GM21529 (cell line): ENCODE measurements around the gene DDX42.
"Not testable (repeated sequence)": the region's sequence is repeated elsewhere in the genome, so short reads cannot be mapped to it uniquely, and the experiment has no call there.

Experiments
- ATAC-seq: cut with Tn5 transposase; IDR thresholded peaks from one replicate; pipeline ENCODE4 v1.9.1; 2021; ENCODE audit not compliant: unreplicated experiment

DDX42 gene

GRCh38 chr17:63866625-63867024, 92.7 kb downstream of the DDX42 start:
- ATAC-seq, result not testable (repeated sequence)
